ENCODE measurements around the gene IGFL1. TPM values are rescaled to one million over a fixed set of nuclear protein-coding genes. Genes with fewer than 3 reads are reported as not detected.

Gene IGFL1
- total and polyA plus RNA-seq, 2 of the 4 experiments (the other 2 are of a cell fraction), result not detected

- no peak overlapping the region for H4K91ac ChIP-seq (ENCODE audit: insufficient read depth, low read depth, low read length)
- H2BK15ac ChIP-seq (ENCODE audit: low read depth, low read length), result no peak overlapping the region
- H2AK5ac ChIP-seq (ENCODE audit: low read depth, low read length), result no peak overlapping the region
- H3K23ac ChIP-seq (ENCODE audit: low read depth, low read length), result no peak overlapping the region
- in situ Hi-C loops (cut with MboI; ENCODE audit: low sequenced_read_pairs), result no loop called here
- no peak overlapping the region for H3K27ac ChIP-seq (ENCODE audit: insufficient read depth, low read length)
- H3K56ac ChIP-seq (ENCODE audit: extremely low read depth, insufficient read depth, low read length), result no peak overlapping the region
- no TSS peak for BruUV-seq (replicated peaks)
- no peak overlapping the region for H3K4me3 ChIP-seq (ENCODE audit: insufficient read depth, low read depth, low read length)
- CTCF ChIA-PET, result no interaction called here
- DNase-seq, result no peak
- no peak overlapping the region for H2AK9ac ChIP-seq (replicated peaks; ENCODE audit: low read depth, low read length, poor library complexity)
- H3K4me2 ChIP-seq (ENCODE audit: low read depth, low read length), result no peak overlapping the region
- 60% methylated on average over 6 of the region's 8 CpGs; no CpG with 5 or more reads in 1 of the 2 experiments for WGBS, 2 experiments (ENCODE audit: extremely low coverage in 2 of 2, insufficient read length in 1 of 2)
- POLR2A ChIA-PET (ENCODE audit: unreplicated experiment), result no interaction called here
- no peak overlapping the region for H3K9ac ChIP-seq (ENCODE audit: low read depth, low read length)
- no peak overlapping the region for H2BK120ac ChIP-seq (ENCODE audit: low read depth, low read length)
- ATAC-seq (ENCODE audit: low read depth), result no peak
- intact Hi-C loops (cut with micrococcal nuclease), result no loop called here
- no peak overlapping the region for H4K8ac ChIP-seq (ENCODE audit: low read depth in 2 of 2, low read length in 2 of 2)
- H4K20me1 ChIP-seq (ENCODE audit: insufficient read depth, low read length), result no peaks in the 10 kb centered on the region
- H3K9me3 ChIP-seq (ENCODE audit: control insufficient read depth, insufficient read depth, low read length), result 0 out of 2 replicates have a peak, but pooled peaks cover 2% of the 10 kb centered on the region
- no peaks in the 10 kb centered on the region for H3K79me1 ChIP-seq (ENCODE audit: low read depth in 1 of 2, low read length in 2 of 2)
- H2AFZ ChIP-seq (replicated peaks; ENCODE audit: low read length, poor library complexity), result no peak overlapping the region
- peaks cover 46% of the 10 kb centered on the region for H3K27me3 ChIP-seq (ENCODE audit: control insufficient read depth, insufficient read depth, low read length)
- no peaks in the 10 kb centered on the region for H3K9me1 ChIP-seq (ENCODE audit: insufficient read depth, low read length)
- no peak overlapping the region for H2BK20ac ChIP-seq (ENCODE audit: low read depth, low read length)
- no peak overlapping the region for H3K14ac ChIP-seq (replicated peaks; ENCODE audit: low read depth, low read length)
- H4K5ac ChIP-seq (ENCODE audit: low read depth, low read length), result no peak overlapping the region
- dilution Hi-C loops (cut with HindIII; ENCODE audit: low sequenced_read_pairs, unreplicated experiment), result no loop called here
- H3K4me1 ChIP-seq (ENCODE audit: control insufficient read depth, insufficient read depth, low read length), result no peaks in the 10 kb centered on the region
- H3K4ac ChIP-seq (ENCODE audit: low read depth, low read length), result no peak overlapping the region
- no peak overlapping the region for H3K18ac ChIP-seq (ENCODE audit: low read depth, low read length)
- H3K36me3 ChIP-seq (ENCODE audit: control insufficient read depth, insufficient read depth, low read length), result no peaks in the 10 kb centered on the region
- H2BK5ac ChIP-seq (ENCODE audit: low read depth, low read length, poor library complexity, severe bottlenecking), result no peak overlapping the region
- TF ChIP-seq SMC3 (IDR thresholded peaks at IDR 0.05; ENCODE audit: low read depth, low read length) (no peak), CHD1 (IDR thresholded peaks at IDR 0.05; ENCODE audit: low read depth, low read length) (no peak), MXI1 (IDR thresholded peaks at IDR 0.05; ENCODE audit: borderline replicate concordance, low read depth, low read length) (no peak), RAD21 (IDR thresholded peaks at IDR 0.05; ENCODE audit: low read length) (no peak), USF2 (IDR thresholded peaks at IDR 0.05; ENCODE audit: low read depth, low read length) (no peak), NFE2L2 (IDR thresholded peaks at IDR 0.05; ENCODE audit: low read depth, low read length) (no peak), CEBPB (IDR thresholded peaks at IDR 0.05; ENCODE audit: low read depth, low read length) (no peak), RFX5 (IDR thresholded peaks at IDR 0.05; ENCODE audit: low read depth, low read length) (no peak), POLR2A (IDR thresholded peaks at IDR 0.05; ENCODE audit: low read depth, low read length) (no peak), ELK1 (IDR thresholded peaks at IDR 0.05; ENCODE audit: borderline replicate concordance, low read depth, low read length) (no peak), BHLHE40 (IDR thresholded peaks at IDR 0.05; ENCODE audit: low read depth, low read length) (no peak), MAFK (IDR thresholded peaks at IDR 0.05; ENCODE audit: low read depth, low read length) (no peak), MAZ (IDR thresholded peaks at IDR 0.05; ENCODE audit: borderline replicate concordance, low read depth, low read length) (no peak), CTCF (conservative IDR thresholded peaks at IDR 0.05; ENCODE audit: low read depth, low read length) (no peak)
Measured at GRCh38 chr19:46202872-46203860, 26.4 kb upstream of the IGFL1 start.
